HCT116 (cell line): Measurements from ENCODE around the gene DISP1. TPM values are rescaled to one million over a fixed set of nuclear protein-coding genes. Genes with fewer than 3 reads are reported as not detected.

ENCODE experiments used
- ATAC-seq: fragments of 200-7000 bp; cut with Tn5 transposase; 2 replicates; pipeline ENCODE4 v1.9.1; 2020; ENCODE audit warnings: mild to moderate bottlenecking, moderate library complexity
- BruUV-seq: library from RNA; stranded (reverse); fragments of 400-500 nt; replicated peaks from 2 replicates; lab custom pipeline; 2021; lab: Mats Ljungman, UMichigan
- CTCF ChIA-PET: fragments of 300-600 bp; sonication (Branson Sonifier 250); formaldehyde crosslinking; loops from one replicate; lab custom pipeline; 2021; ENCODE audit warnings: antibody characterized with exemption; lab: Charles Lee
- POLR2A ChIA-PET: fragments of 300-600, 350-600 bp; sonication (Branson Sonifier 250); formaldehyde crosslinking; loops from one replicate; lab custom pipeline; 2021; ENCODE audit warnings: antibody characterized with exemption; lab: Charles Lee
- RAD21 ChIA-PET, 2 experiments: fragments of 300-600 bp; sonication (Branson Sonifier 250); formaldehyde crosslinking; loops; one replicate each; lab custom pipeline; 2023; ENCODE audit warnings: low total read pairs in 2 of 2; ENCODE audit not compliant: uncharacterized antibody in 2 of 2, unreplicated experiment in 2 of 2, low non-redundant PET in 1 of 2; lab: Charles Lee
- DNase-seq: peaks from one replicate; pipeline ENCODE4 v3.0.0-alpha.2; 2010; ENCODE audit warnings: low read depth, low spot score
- H2AFZ ChIP-seq: fragments of 200-600 bp; shearing (Covaris generic), sonication (generic); 2 replicates; pipeline ENCODE4 v1.6.1; 2017; ENCODE audit warnings: low read depth, mixed run types, mixed read lengths, antibody characterized with exemption, low read length; ENCODE audit not compliant: poor library complexity, severe bottlenecking
- H3K27ac ChIP-seq: 2 replicates; pipeline ENCODE4 v1.5.1; 2012; ENCODE audit warnings: low read depth, low read length
- H3K27me3 ChIP-seq: fragments of 200-600 bp; sonication (generic); 2 replicates; pipeline ENCODE4 v1.6.1; 2016; ENCODE audit warnings: mixed run types, low read length, mixed read lengths; ENCODE audit not compliant: insufficient read depth
- H3K36me3 ChIP-seq, 2 experiments: fragments of 200-500 bp in 1 of 2; fragments of 200-600 bp in 1 of 2; sonication (Bioruptor generic) in 1 of 2; sonication (generic) in 1 of 2; 2 replicates each; pipeline versions ENCODE4 v1.5.1 to v1.6.1; 2014 to 2016; ENCODE audit warnings: low read length in 2 of 2, inconsistent platforms in 1 of 2, mixed read lengths in 1 of 2, mixed run types in 1 of 2; ENCODE audit not compliant: insufficient read depth in 2 of 2, control insufficient read depth in 1 of 2
- H3K4me1 ChIP-seq, 2 experiments: fragments of 200-600 bp in 1 of 2; sonication (generic) in 1 of 2; 2 replicates each; pipeline versions ENCODE4 v1.5.1 to v1.6.1; 2012 to 2017; ENCODE audit warnings: low read length in 2 of 2, inconsistent platforms in 1 of 2, mild to moderate bottlenecking in 1 of 2, mixed read lengths in 1 of 2, mixed run types in 1 of 2, moderate library complexity in 1 of 2; ENCODE audit not compliant: insufficient read depth in 2 of 2, control insufficient read depth in 1 of 2
- H3K4me2 ChIP-seq: fragments of 200-600 bp; sonication (generic); 2 replicates; pipeline ENCODE4 v1.6.1; 2017; ENCODE audit warnings: mixed run types, low read length, mixed read lengths
- H3K4me3 ChIP-seq, 2 experiments: fragments of 200-600 bp in 1 of 2; sonication (generic) in 1 of 2; replicated peaks in 1 of 2; 2 replicates each; pipeline ENCODE4 v1.5.1; 2011 to 2016; ENCODE audit warnings: low read length in 2 of 2, control low read depth in 1 of 2, low read depth in 1 of 2, mild to moderate bottlenecking in 1 of 2, mixed read lengths in 1 of 2, mixed run types in 1 of 2
- H3K79me2 ChIP-seq: fragments of 200-600 bp; sonication (generic); 2 replicates; pipeline ENCODE4 v1.6.1; 2017; ENCODE audit warnings: mild to moderate bottlenecking, mixed run types, low read length, moderate library complexity, mixed read lengths; ENCODE audit not compliant: insufficient read depth
- H3K9ac ChIP-seq: fragments of 200-600 bp; sonication (generic); 2 replicates; pipeline ENCODE4 v1.6.1; 2016; ENCODE audit warnings: low read length, mixed read lengths
- H3K9me2 ChIP-seq: fragments of 200-600 bp; sonication (generic), shearing (Covaris generic); 2 replicates; pipeline ENCODE4 v1.6.1; 2017; ENCODE audit warnings: mixed run types, mild to moderate bottlenecking, moderate library complexity; ENCODE audit not compliant: insufficient read depth
- H3K9me3 ChIP-seq, 2 experiments: fragments of 200-500 bp in 1 of 2; fragments of 200-600 bp in 1 of 2; sonication (Bioruptor generic) in 1 of 2; sonication (generic) in 1 of 2; 2 replicates each; pipeline ENCODE4 v1.6.1; 2014 to 2017; ENCODE audit warnings: low read length in 2 of 2, mixed read lengths in 2 of 2, inconsistent platforms in 1 of 2, low read depth in 1 of 2, mild to moderate bottlenecking in 1 of 2, mixed run types in 1 of 2, moderate library complexity in 1 of 2; ENCODE audit not compliant: control insufficient read depth in 1 of 2, insufficient read depth in 1 of 2
- H4K20me1 ChIP-seq: fragments of 200-600 bp; sonication (generic), shearing (Covaris generic); 2 replicates; pipeline ENCODE4 v1.6.1; 2017; ENCODE audit warnings: mixed run types, mild to moderate bottlenecking, moderate library complexity; ENCODE audit not compliant: insufficient read depth
- CBX3 ChIP-seq: IDR thresholded peaks from 2 replicates; pipeline ENCODE4 v1.6.1; 2012; ENCODE audit warnings: low read depth
- CEBPB ChIP-seq: IDR thresholded peaks from 2 replicates; pipeline ENCODE4 v1.6.1; 2012; ENCODE audit warnings: low read depth
- EGR1 ChIP-seq: IDR thresholded peaks from 2 replicates; pipeline ENCODE4 v1.6.1; 2012; ENCODE audit warnings: low read depth
- ELF1 ChIP-seq: IDR thresholded peaks from 2 replicates; pipeline ENCODE4 v1.6.1; 2012; ENCODE audit warnings: low read depth, borderline replicate concordance
- EZH2 ChIP-seq: fragments of 200-600 bp; sonication (generic); IDR thresholded peaks from 2 replicates; pipeline ENCODE4 v1.6.1; 2017; ENCODE audit warnings: antibody characterized with exemption, mixed run types
- EZH2phosphoT487 ChIP-seq: fragments of 200-600 bp; IDR thresholded peaks from 2 replicates; pipeline ENCODE4 v1.6.1; 2018; ENCODE audit warnings: antibody characterized with exemption, borderline replicate concordance
- FOSL1 ChIP-seq: IDR thresholded peaks from 2 replicates; pipeline ENCODE4 v1.6.1; 2012; ENCODE audit warnings: low read depth
- JUND ChIP-seq: IDR thresholded peaks from 2 replicates; pipeline ENCODE4 v1.6.1; 2012
- POLR2A ChIP-seq: IDR thresholded peaks from 2 replicates; pipeline ENCODE4 v1.7.0; 2011; ENCODE audit warnings: borderline replicate concordance; ENCODE audit not compliant: insufficient read depth, insufficient read length; ENCODE audit errors: extremely low read depth
- RAD21 ChIP-seq: IDR thresholded peaks from 2 replicates; pipeline ENCODE4 v1.6.1; 2012; ENCODE audit warnings: low read depth, mild to moderate bottlenecking
- SIN3A ChIP-seq: IDR thresholded peaks from 2 replicates; pipeline ENCODE4 v1.6.1; 2012; ENCODE audit warnings: low read depth
- SP1 ChIP-seq: IDR thresholded peaks from 2 replicates; pipeline ENCODE4 v1.6.1; 2012; ENCODE audit warnings: low read depth
- SRF ChIP-seq: IDR thresholded peaks from 2 replicates; pipeline ENCODE4 v1.6.1; 2012; ENCODE audit warnings: low read depth
- YY1 ChIP-seq: IDR thresholded peaks from 2 replicates; pipeline ENCODE4 v1.6.1; 2011; ENCODE audit warnings: low read length, low read depth, moderate library complexity, mild to moderate bottlenecking; ENCODE audit not compliant: insufficient replicate concordance; ENCODE audit errors: extremely low read depth
- ZFX ChIP-seq: fragments of 450-650 bp; IDR thresholded peaks from 2 replicates; pipeline ENCODE4 v1.6.1; 2017
- ZNF274 ChIP-seq: fragments of 200-500 bp; sonication (Bioruptor generic); IDR thresholded peaks from 2 replicates; pipeline ENCODE4 v1.6.1; 2014; ENCODE audit warnings: mild to moderate bottlenecking, low read depth, low read length, inconsistent platforms
- intact Hi-C: fragments of 100-400 bp; cut with micrococcal nuclease; formaldehyde crosslinking; loops from 2 replicates; pipeline ENCODE4 v1.10.0; 2022
- total RNA-seq: library from RNA; stranded (reverse); gene quantifications from one replicate; pipeline ENCODE4 v1.2.1, GENCODE V29; 2021; ENCODE audit not compliant: unreplicated experiment
- TF ChIP-seq, protein P1 (sequence below): IDR thresholded peaks from 2 replicates; pipeline ENCODE4 v1.6.1; 2012
- TF ChIP-seq, protein P2 (sequence below): IDR thresholded peaks from 2 replicates; pipeline ENCODE4 v1.6.1; 2012; ENCODE audit warnings: low read depth
- TF ChIP-seq, protein P3 (sequence below): IDR thresholded peaks from 2 replicates; pipeline ENCODE4 v1.6.1; 2011; ENCODE audit warnings: mild to moderate bottlenecking, low read length, moderate library complexity; ENCODE audit not compliant: insufficient replicate concordance; ENCODE audit errors: extremely low read depth

Gene DISP1
- total RNA-seq, 1 experiment from 2014 or later, result 4.2 TPM

DNA sequence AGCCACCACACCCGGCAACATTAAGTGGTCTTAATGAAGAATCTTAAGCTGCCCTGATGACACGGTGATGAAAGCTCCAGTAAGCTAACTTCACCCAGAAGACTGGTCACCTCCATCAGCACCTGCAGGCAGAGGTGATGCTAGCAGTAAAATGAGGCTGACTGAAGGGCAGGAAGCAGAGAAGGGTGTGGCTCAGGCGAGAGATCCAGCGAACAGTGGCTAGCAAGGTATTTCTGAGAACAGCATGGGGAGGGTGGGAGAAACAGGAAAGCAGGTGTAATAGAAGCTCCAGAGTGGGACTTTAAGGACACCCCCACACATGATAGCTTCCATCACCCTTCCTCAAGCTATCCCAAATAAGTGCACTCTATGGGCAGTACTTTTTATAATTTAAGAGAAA is 15.9 kb upstream of the DISP1 start:
- no peak overlapping the region for H3K4me2 ChIP-seq
- H4K20me1 ChIP-seq, result no peaks in the 10 kb centered on the region
- ChIA-PET RAD21 (no interaction called here), POLR2A (no interaction called here), CTCF (interaction anchor here (1.5 kb wide), 1 partner anchor 291 kb away, joined by 9 read pairs; no protein-coding TSS in a partner anchor)
- no peak overlapping the region for H3K9ac ChIP-seq
- no peaks in the 10 kb centered on the region for H3K9me2 ChIP-seq
- ATAC-seq (no peak), DNase-seq (no peak)
- H3K9me3 ChIP-seq, result no peaks in the 10 kb centered on the region
- no peak overlapping the region for H3K27ac ChIP-seq
- intact Hi-C loops, result no loop called here
- H3K27me3 ChIP-seq, result no peaks in the 10 kb centered on the region
- no peaks in the 10 kb centered on the region for H3K36me3 ChIP-seq
- TF ChIP-seq SRF (no peak), YY1 (no peak), EZH2phosphoT487 (no peak), EGR1 (no peak), CBX3 (no peak), POLR2A (no peak), CEBPB (no peak), EZH2 (no peak), SIN3A (no peak), ZFX (no peak), SP1 (no peak), ELF1 (no peak), RAD21 (no peak), JUND (no peak), FOSL1 (no peak), ZNF274 (no peak)
- TF ChIP-seq, protein P1, sequence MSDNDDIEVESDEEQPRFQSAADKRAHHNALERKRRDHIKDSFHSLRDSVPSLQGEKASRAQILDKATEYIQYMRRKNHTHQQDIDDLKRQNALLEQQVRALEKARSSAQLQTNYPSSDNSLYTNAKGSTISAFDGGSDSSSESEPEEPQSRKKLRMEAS, result no peak
- TF ChIP-seq, protein P2, sequence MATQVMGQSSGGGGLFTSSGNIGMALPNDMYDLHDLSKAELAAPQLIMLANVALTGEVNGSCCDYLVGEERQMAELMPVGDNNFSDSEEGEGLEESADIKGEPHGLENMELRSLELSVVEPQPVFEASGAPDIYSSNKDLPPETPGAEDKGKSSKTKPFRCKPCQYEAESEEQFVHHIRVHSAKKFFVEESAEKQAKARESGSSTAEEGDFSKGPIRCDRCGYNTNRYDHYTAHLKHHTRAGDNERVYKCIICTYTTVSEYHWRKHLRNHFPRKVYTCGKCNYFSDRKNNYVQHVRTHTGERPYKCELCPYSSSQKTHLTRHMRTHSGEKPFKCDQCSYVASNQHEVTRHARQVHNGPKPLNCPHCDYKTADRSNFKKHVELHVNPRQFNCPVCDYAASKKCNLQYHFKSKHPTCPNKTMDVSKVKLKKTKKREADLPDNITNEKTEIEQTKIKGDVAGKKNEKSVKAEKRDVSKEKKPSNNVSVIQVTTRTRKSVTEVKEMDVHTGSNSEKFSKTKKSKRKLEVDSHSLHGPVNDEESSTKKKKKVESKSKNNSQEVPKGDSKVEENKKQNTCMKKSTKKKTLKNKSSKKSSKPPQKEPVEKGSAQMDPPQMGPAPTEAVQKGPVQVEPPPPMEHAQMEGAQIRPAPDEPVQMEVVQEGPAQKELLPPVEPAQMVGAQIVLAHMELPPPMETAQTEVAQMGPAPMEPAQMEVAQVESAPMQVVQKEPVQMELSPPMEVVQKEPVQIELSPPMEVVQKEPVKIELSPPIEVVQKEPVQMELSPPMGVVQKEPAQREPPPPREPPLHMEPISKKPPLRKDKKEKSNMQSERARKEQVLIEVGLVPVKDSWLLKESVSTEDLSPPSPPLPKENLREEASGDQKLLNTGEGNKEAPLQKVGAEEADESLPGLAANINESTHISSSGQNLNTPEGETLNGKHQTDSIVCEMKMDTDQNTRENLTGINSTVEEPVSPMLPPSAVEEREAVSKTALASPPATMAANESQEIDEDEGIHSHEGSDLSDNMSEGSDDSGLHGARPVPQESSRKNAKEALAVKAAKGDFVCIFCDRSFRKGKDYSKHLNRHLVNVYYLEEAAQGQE, result no peak
- TF ChIP-seq, protein P3, sequence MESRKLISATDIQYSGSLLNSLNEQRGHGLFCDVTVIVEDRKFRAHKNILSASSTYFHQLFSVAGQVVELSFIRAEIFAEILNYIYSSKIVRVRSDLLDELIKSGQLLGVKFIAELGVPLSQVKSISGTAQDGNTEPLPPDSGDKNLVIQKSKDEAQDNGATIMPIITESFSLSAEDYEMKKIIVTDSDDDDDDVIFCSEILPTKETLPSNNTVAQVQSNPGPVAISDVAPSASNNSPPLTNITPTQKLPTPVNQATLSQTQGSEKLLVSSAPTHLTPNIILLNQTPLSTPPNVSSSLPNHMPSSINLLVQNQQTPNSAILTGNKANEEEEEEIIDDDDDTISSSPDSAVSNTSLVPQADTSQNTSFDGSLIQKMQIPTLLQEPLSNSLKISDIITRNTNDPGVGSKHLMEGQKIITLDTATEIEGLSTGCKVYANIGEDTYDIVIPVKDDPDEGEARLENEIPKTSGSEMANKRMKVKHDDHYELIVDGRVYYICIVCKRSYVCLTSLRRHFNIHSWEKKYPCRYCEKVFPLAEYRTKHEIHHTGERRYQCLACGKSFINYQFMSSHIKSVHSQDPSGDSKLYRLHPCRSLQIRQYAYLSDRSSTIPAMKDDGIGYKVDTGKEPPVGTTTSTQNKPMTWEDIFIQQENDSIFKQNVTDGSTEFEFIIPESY, result no peak
- H3K4me1 ChIP-seq, result no peaks in the 10 kb centered on the region; a peak in 1 of 4 replicates
- H3K79me2 ChIP-seq, result no peaks in the 10 kb centered on the region
- H2AFZ ChIP-seq, result no peak overlapping the region
- no peak overlapping the region for H3K4me3 ChIP-seq
- BruUV-seq, result no TSS peak
